Measurements from ENCODE around the gene RPS18. TPM values are rescaled to one million over a fixed set of nuclear protein-coding genes. Genes with fewer than 3 reads are reported as not detected.
"Not testable (repeated sequence)": the region's sequence is repeated elsewhere in the genome, so short reads cannot be mapped to it uniquely, and the experiment has no call there.

RPS18 gene
- total RNA-seq, 1 donor from 2014 or later = 3,043 TPM

DNA sequence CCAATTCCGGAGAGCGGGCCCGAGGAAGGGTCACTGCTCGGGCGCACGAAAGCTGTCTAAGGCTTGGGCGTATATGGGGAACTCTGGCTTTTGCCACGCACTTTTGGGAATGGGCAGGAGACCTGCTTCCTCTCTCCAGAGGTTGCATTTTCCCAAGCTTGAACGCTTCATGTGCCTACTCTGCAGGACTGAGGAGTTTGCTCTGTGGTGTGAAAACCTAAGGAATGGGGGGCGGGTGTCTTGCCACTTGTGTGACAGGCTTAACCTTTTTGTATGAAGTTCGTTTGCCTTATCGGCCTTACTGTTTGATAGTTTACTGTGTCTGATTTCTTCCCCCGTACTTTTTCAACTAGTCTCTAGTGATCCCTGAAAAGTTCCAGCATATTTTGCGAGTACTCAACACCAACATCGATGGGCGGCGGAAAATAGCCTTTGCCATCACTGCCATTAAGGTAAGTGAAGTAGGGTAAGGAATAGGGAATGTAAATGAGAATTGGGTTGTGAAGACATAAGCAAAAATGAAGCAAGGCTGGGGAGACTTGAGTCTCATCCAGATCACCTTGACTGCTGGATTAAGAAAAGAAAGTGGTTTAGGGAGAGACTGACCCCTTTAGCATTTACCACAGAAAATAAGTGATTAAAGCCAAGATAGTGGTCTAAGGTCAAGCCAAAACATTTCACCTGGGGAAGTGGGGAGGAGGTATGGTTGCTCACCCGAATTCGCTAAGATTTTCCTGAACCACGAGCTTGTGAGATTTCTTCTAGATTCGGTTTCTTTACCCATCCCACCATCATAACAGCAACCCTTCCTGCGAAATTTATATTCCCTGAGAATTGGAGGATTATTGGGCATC lies 627 bp downstream of the RPS18 start:
- no peak for DNase-seq (ENCODE audit: extremely low spot score, unreplicated experiment)
- Mint-ChIP-seq H3K27ac (peak overlapping the region; percentile 100), H3K4me3 (peak overlapping the region; percentile 98), H3K27me3 (no peaks in the 10 kb centered on the region), H3K9me3 (no peaks in the 10 kb centered on the region), H3K36me3 (peaks cover 39% of the 10 kb centered on the region), H3K4me1 (ENCODE audit: unreplicated experiment) (peaks cover 46% of the 10 kb centered on the region)
- TF ChIP-seq, protein P1, sequence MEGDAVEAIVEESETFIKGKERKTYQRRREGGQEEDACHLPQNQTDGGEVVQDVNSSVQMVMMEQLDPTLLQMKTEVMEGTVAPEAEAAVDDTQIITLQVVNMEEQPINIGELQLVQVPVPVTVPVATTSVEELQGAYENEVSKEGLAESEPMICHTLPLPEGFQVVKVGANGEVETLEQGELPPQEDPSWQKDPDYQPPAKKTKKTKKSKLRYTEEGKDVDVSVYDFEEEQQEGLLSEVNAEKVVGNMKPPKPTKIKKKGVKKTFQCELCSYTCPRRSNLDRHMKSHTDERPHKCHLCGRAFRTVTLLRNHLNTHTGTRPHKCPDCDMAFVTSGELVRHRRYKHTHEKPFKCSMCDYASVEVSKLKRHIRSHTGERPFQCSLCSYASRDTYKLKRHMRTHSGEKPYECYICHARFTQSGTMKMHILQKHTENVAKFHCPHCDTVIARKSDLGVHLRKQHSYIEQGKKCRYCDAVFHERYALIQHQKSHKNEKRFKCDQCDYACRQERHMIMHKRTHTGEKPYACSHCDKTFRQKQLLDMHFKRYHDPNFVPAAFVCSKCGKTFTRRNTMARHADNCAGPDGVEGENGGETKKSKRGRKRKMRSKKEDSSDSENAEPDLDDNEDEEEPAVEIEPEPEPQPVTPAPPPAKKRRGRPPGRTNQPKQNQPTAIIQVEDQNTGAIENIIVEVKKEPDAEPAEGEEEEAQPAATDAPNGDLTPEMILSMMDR (conservative IDR thresholded peaks at IDR 0.05) = no peak

DNA sequence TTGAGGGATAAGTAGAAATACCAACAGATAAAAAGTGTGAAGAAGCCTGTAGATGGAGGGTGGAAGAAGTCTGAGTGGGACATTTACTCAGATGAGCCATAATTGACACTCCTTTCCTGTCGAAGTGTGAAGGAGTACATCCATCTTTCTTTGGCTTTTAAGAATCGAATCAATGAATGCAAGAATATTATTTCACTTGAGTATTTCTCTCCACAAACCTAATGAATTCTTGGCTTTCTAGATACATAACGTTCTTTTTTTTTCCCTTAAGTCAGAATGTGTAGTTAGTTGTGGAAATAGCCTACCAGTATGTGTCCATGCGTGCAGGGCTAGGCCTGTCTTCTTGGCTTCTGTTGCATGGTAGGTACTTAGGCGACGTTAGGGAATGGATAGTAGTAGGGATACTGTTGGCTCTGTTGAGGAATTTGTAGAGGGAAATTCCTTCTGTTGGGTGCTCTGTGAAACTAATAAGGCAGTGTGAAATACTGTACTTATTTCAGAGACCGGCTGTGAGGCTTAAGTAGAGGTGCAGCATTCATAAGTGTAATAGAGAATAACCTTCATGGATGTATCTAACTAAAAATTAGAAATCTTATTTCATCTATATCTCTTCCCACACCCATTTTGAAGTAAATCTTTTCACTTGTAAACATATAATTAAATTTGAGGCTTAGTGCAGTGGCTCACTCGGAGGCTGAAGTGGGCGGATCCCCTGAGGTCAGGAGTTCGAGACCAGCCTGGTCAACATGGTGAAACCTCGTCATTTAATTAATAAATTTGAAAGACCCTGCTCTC lies 1.5 kb downstream of the RPS18 start:
- peak overlapping the region; percentile 100 for H3K27ac Mint-ChIP-seq
- no peaks in the 10 kb centered on the region for H3K9me3 Mint-ChIP-seq
- peaks cover 46% of the 10 kb centered on the region for H3K4me1 Mint-ChIP-seq (ENCODE audit: unreplicated experiment)
- H3K27me3 Mint-ChIP-seq = no peaks in the 10 kb centered on the region
- H3K4me3 Mint-ChIP-seq = peak overlapping the region; percentile 98
- TF ChIP-seq, protein P1 (conservative IDR thresholded peaks at IDR 0.05) = no peak
- DNase-seq (ENCODE audit: extremely low spot score, unreplicated experiment) = no peak
- H3K36me3 Mint-ChIP-seq = peaks cover 35% of the 10 kb centered on the region

DNA sequence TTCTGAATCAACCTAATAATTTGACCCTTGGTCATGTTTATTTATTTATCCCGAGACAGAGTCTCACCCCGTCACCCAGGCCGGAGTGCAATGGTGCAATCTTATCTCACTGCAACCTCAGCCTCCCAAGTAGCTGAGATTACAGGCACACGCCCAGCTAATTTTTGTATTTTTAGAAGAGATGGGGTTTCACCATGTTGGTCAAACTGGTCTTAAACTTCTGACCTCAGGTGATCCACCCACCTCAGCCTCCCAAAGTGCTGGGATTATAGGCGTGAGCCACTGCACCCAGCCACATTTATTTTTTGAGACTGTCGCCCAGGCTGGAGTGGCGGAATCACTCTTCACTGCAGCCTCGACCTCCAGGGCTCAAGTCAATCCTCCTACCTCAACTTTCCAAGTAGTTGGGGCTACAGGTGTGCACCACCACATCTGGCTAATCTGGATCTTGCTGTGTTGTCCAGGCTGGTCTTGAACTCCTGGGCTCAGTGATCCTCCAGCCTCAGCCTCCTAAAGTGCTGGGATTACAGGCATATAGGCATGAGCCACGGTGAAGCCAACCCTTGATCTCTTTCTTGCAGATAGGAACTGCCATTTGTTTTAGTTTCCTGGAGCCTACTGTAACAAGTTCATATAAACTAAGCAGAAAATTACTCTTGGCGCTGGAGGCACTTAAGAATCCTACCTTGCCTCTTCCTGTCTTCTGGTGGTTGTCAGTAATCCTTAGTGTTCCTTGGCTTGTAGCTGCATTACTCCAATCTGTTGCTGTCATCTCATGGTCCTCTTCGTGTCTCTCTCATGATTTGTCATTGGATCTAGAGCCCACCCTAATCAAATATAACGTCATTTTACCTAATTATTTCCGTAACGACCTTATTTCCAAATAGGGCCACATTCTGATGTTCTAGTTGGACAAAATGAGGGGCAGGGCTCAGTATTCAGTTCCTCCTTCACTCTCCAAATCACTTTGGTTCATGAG lies 2.3 kb downstream of the RPS18 start:
- no peak for DNase-seq (ENCODE audit: extremely low spot score, unreplicated experiment)
- H3K9me3 Mint-ChIP-seq = no peaks in the 10 kb centered on the region
- H3K36me3 Mint-ChIP-seq = peaks cover 35% of the 10 kb centered on the region
- peak overlapping the region; percentile 100 for H3K27ac Mint-ChIP-seq
- peaks cover 46% of the 10 kb centered on the region for H3K4me1 Mint-ChIP-seq (ENCODE audit: unreplicated experiment)
- TF ChIP-seq, protein P1 (conservative IDR thresholded peaks at IDR 0.05) = no peak
- peak overlapping the region; percentile 98 for H3K4me3 Mint-ChIP-seq
- H3K27me3 Mint-ChIP-seq = no peaks in the 10 kb centered on the region

DNA sequence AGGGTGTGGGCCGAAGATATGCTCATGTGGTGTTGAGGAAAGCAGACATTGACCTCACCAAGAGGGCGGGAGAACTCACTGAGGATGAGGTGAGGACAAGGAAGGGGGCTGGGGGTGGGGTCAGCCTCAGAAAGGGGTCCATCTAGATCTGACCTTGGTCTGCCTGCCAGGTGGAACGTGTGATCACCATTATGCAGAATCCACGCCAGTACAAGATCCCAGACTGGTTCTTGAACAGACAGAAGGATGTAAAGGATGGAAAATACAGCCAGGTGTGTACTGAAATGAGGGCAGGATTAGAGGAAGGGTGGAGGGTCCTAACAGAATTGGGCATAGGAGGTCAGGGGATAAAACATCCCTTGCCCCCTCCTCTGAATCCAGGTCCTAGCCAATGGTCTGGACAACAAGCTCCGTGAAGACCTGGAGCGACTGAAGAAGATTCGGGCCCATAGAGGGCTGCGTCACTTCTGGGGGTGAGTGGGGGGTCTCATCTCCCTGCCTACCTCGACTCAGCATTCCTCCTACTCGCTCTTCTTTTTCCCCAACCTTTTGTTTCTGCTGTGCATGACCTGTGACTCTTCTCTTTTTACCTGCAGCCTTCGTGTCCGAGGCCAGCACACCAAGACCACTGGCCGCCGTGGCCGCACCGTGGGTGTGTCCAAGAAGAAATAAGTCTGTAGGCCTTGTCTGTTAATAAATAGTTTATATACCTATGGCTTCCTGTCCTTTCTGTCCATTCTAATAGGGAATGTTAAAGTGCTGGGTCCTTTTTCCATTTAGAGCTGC lies 4.1 kb downstream of the RPS18 start:
- H3K27me3 Mint-ChIP-seq; H3K9me3 Mint-ChIP-seq; DNase-seq (ENCODE audit: extremely low spot score, unreplicated experiment): not testable (repeated sequence)
- Mint-ChIP-seq H3K4me1 (ENCODE audit: unreplicated experiment) (peaks cover 41% of the 10 kb centered on the region), H3K4me3 (peak overlapping the region; percentile 91), H3K27ac (peak overlapping the region; percentile 100), H3K36me3 (peaks cover 35% of the 10 kb centered on the region)

DNA sequence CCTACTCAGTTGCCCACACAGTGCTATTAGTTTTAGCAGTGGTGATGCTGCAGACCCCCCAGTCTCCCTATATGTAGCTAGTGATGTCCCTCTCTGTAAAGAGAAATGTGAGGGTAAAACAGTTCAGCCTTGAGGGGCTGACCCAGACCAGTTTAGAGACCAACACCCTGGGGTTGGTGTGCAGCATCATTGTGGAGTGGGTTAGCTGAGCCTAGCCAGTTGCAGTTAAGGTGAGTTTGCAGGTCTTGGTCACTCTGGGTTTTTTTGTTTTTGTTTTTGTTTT lies 4.6 kb downstream of the RPS18 start:
- no peaks in the 10 kb centered on the region for H3K27me3 Mint-ChIP-seq
- H3K4me3 Mint-ChIP-seq = peak overlapping the region; percentile 91
- TF ChIP-seq, protein P1 (conservative IDR thresholded peaks at IDR 0.05) = no peak
- no peaks in the 10 kb centered on the region for H3K9me3 Mint-ChIP-seq
- H3K36me3 Mint-ChIP-seq = peaks cover 35% of the 10 kb centered on the region
- peaks cover 36% of the 10 kb centered on the region for H3K4me1 Mint-ChIP-seq (ENCODE audit: unreplicated experiment)
- peak overlapping the region; percentile 100 for H3K27ac Mint-ChIP-seq
- no peak for DNase-seq (ENCODE audit: extremely low spot score, unreplicated experiment)

All from type B pancreatic cell (in vitro differentiated cells).